LNCaP clone FGC (cell line): Measurements from ENCODE around the gene SIX3.

Experiments used
- DNase-seq: peaks from one replicate; pipeline ENCODE4 v3.0.0-alpha.2; 2011; ENCODE audit warnings: low read depth
- H3K4me3 ChIP-seq: 2 replicates; pipeline ENCODE4 v1.5.1; 2011; ENCODE audit warnings: mild to moderate bottlenecking, low read depth, low read length, control low read depth
- TF ChIP-seq, protein P1 (sequence below): IDR thresholded peaks from 2 replicates; pipeline ENCODE4 v1.5.1; 2012; ENCODE audit warnings: mild to moderate bottlenecking; ENCODE audit not compliant: control insufficient read depth, insufficient read depth; ENCODE audit errors: extremely low read depth

Gene SIX3

DNA sequence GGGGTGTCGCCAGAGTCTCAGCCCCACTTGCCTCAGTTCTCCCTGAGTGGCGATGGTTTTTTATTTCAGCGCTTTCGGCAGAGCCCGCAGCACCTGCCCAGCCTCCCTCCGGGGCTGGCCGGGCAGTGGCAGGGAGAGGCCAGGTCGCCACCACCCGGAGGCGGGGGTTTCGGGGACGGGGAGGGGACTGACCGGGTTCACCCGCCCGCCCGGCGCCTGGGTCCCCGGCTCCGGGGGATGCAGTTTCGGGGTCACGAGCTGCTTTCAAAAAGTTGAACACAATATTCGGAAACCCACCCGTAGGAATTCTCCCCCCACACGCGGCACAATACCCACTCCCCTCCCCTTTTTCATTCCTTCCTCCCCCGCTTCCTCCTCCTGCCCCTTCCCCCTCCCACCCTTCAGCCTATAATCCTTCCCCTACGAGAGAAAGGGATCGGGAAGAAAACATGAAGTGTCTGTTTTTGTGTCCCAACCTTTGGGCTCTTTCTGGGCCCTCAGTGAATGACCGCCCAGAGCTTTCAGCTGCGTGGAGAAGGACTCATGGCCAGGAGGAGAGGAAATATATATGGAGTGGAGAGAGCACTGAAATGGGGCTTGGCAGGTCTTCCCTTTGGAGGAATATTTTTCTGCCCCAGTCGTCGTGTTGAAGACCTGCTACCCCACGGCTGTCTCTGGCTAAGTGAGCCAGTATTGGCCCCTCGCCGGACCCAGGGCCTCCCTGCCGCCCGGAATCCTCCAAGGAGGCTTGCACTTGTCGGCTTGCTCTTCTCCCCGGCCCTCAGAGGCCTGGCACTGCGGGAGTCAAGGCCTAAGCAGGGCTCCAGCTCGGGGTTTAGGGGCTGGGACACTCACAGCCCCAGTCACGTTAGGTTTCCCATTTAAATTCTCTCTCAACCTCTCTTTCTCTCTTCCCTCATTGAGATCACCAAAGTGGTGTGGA is 2.1 kb upstream of the SIX3 start:
- peak overlapping the region; percentile 28; the same call in 1 of the 2 replicates for H3K4me3 ChIP-seq
- TF ChIP-seq, protein P1, sequence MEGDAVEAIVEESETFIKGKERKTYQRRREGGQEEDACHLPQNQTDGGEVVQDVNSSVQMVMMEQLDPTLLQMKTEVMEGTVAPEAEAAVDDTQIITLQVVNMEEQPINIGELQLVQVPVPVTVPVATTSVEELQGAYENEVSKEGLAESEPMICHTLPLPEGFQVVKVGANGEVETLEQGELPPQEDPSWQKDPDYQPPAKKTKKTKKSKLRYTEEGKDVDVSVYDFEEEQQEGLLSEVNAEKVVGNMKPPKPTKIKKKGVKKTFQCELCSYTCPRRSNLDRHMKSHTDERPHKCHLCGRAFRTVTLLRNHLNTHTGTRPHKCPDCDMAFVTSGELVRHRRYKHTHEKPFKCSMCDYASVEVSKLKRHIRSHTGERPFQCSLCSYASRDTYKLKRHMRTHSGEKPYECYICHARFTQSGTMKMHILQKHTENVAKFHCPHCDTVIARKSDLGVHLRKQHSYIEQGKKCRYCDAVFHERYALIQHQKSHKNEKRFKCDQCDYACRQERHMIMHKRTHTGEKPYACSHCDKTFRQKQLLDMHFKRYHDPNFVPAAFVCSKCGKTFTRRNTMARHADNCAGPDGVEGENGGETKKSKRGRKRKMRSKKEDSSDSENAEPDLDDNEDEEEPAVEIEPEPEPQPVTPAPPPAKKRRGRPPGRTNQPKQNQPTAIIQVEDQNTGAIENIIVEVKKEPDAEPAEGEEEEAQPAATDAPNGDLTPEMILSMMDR: no peak
- no peak for DNase-seq

DNA sequence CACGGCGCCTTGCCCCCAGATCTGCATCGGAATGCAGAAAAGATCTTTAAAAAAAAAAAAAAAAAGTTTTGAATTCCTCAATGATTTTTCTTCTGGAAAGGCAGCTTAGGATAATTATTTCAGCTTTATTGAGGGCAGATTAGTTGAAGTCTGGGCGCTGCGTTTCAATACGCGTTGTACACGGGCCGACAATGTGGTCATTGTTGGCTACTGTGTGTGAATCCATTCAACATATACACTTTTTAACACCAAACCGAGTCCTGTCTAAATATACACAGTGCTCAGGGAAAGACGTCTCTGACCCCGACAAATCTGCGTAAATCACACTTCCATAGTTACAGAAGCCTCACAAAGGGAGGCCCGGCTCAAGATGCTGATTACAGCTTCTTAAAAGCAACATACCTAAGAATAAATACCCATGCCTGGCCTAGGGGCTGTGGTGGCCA is 1.4 kb upstream of the SIX3 start:
- no peak overlapping the region for H3K4me3 ChIP-seq
- DNase-seq: no peak
- TF ChIP-seq, protein P1: no peak

GRCh38 chr2:44940732-44941464 is 604 bp upstream of the SIX3 start:
- TF ChIP-seq, protein P1: no peak
- no peak overlapping the region for H3K4me3 ChIP-seq
- no peak for DNase-seq

DNA sequence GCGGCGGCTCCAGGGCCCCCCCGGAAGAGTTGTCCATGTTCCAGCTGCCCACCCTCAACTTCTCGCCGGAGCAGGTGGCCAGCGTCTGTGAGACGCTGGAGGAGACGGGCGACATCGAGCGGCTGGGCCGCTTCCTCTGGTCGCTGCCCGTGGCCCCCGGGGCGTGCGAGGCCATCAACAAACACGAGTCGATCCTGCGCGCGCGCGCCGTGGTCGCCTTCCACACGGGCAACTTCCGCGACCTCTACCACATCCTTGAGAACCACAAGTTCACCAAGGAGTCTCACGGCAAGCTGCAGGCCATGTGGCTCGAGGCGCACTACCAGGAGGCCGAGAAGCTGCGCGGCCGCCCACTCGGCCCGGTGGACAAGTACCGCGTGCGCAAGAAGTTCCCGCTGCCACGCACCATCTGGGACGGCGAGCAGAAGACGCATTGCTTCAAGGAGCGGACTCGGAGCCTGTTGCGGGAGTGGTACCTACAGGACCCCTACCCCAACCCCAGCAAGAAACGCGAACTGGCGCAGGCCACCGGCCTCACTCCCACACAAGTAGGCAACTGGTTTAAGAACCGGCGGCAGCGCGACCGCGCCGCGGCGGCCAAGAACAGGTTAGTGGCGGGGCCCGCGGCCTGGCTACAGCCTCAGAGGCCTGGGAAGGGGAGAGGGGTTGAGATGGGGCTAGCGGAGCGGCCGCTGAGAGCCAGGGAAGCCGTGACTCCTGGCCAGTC is 965 bp downstream of the SIX3 start:
- H3K4me3 ChIP-seq: no peak overlapping the region
- DNase-seq: no peak
- TF ChIP-seq, protein P1: no peak

DNA sequence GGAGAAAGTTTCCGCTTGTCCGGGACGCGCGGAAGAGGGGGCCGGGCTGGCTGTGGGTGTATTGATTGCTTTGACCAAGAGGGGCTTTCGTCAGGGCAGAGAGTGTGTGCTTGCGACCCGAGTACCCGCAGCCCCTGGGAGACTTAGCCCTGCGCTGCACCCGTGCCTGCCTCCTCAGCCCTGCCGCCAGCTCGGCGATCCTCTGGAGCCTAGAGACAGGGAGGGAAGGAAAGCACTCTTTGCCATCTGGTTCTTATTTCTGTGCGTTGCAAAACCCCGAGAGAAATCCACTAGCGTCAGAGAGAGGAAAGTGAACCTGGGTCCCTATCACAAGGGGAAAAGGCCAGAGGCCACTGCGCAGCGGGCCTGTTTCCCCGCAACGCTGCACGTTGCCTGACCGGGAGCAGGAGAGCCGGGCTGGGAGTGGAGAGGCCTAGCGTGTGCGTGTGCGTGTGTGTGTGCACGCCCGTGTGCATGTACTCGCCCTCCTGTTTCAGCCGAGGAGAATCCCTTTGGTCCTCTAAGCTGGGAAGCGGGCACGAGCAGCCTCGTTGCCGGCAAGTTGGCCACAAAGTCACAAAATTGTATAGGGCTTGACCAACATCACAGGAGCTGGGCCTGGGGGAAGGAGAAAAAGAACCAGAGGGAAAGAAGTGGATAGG is 1.7 kb downstream of the SIX3 start:
- H3K4me3 ChIP-seq: no peak overlapping the region
- TF ChIP-seq, protein P1: no peak
- no peak for DNase-seq

- TF ChIP-seq, protein P1: no peak
- no peak for DNase-seq
- no peak overlapping the region for H3K4me3 ChIP-seq
Observed at GRCh38 chr2:44943693-44944101, 2.2 kb downstream of the SIX3 start.
